Endothelial cell (in vitro differentiated cells): ENCODE measurements around the gene PSMA7. TPM values are rescaled to one million over a fixed set of nuclear protein-coding genes. Genes with fewer than 3 reads are reported as not detected.

Source experiments
- DNase-seq: peaks from one replicate; pipeline ENCODE4 v3.0.0; 2021; ENCODE audit warnings: low spot score
- H3K27ac Mint-ChIP-seq: one replicate; pipeline ENCODE4 v1.8.0; 2021; ENCODE audit warnings: mixed read lengths, inconsistent platforms; ENCODE audit not compliant: unreplicated experiment
- H3K27me3 Mint-ChIP-seq: one replicate; pipeline ENCODE4 v1.8.0; 2021; ENCODE audit warnings: mild to moderate bottlenecking, moderate library complexity, mixed read lengths, inconsistent platforms; ENCODE audit not compliant: unreplicated experiment
- H3K36me3 Mint-ChIP-seq: one replicate; pipeline ENCODE4 v1.8.0; 2021; ENCODE audit warnings: mild to moderate bottlenecking, low read depth, mixed read lengths, inconsistent platforms; ENCODE audit not compliant: unreplicated experiment
- H3K4me1 Mint-ChIP-seq: one replicate; pipeline ENCODE4 v1.8.0; 2021; ENCODE audit warnings: mild to moderate bottlenecking, mixed read lengths, inconsistent platforms; ENCODE audit not compliant: unreplicated experiment
- H3K4me3 Mint-ChIP-seq: one replicate; pipeline ENCODE4 v1.8.0; 2021; ENCODE audit warnings: mild to moderate bottlenecking, mixed read lengths, inconsistent platforms; ENCODE audit not compliant: unreplicated experiment
- H3K9me3 Mint-ChIP-seq: one replicate; pipeline ENCODE4 v1.8.0; 2021; ENCODE audit warnings: mixed read lengths, inconsistent platforms; ENCODE audit not compliant: unreplicated experiment
- CTCF ChIP-seq: fragments of 200-600 bp; sonication (generic); IDR thresholded peaks from one replicate; pipeline ENCODE4 v1.5.0; 2021; ENCODE audit warnings: antibody characterized with exemption; ENCODE audit not compliant: unreplicated experiment
- total RNA-seq: library from RNA; stranded (reverse); fragmentation: NEBNext Ultra II Directional; extraction: Animal tissue kit (Norgen Biotek cat#: 25700); gene quantifications from one replicate; pipeline ENCODE4 v1.2.1, GENCODE V29; 2021; ENCODE audit not compliant: unreplicated experiment

The PSMA7 gene
- total RNA-seq, 1 donor from 2014 or later: 302 TPM

- Mint-ChIP-seq H3K4me3 (peak overlapping the region; percentile 20), H3K27ac (no peak overlapping the region), H3K27me3 (peaks cover 3% of the 10 kb centered on the region), H3K36me3 (peaks cover 48% of the 10 kb centered on the region), H3K4me1 (no peaks in the 10 kb centered on the region), H3K9me3 (no peaks in the 10 kb centered on the region)
- TF ChIP-seq CTCF: no peak
- DNase-seq: no peak
Observed at GRCh38 chr20:62131560-62132320, 11.5 kb downstream of the PSMA7 start.

GRCh38 chr20:62129731-62130531 lies 13.3 kb downstream of the PSMA7 start:
- no peaks in the 10 kb centered on the region for H3K9me3 Mint-ChIP-seq
- no peaks in the 10 kb centered on the region for H3K4me1 Mint-ChIP-seq
- TF ChIP-seq CTCF: no peak
- H3K4me3 Mint-ChIP-seq: peak overlapping the region; percentile 56
- peaks cover 4% of the 10 kb centered on the region for H3K27me3 Mint-ChIP-seq
- peaks cover 38% of the 10 kb centered on the region for H3K36me3 Mint-ChIP-seq
- no peak for DNase-seq
- no peak overlapping the region for H3K27ac Mint-ChIP-seq

GRCh38 chr20:62128502-62128901 lies 14.7 kb downstream of the PSMA7 start:
- Mint-ChIP-seq H3K27ac (no peak overlapping the region), H3K27me3 (peaks cover 4% of the 10 kb centered on the region), H3K4me1 (no peaks in the 10 kb centered on the region), H3K36me3 (peaks cover 46% of the 10 kb centered on the region), H3K4me3 (no peak overlapping the region), H3K9me3 (no peaks in the 10 kb centered on the region)
- TF ChIP-seq CTCF: no peak
- no peak for DNase-seq

- peaks cover 46% of the 10 kb centered on the region for H3K36me3 Mint-ChIP-seq
- no peaks in the 10 kb centered on the region for H3K4me1 Mint-ChIP-seq
- no peak overlapping the region for H3K4me3 Mint-ChIP-seq
- peaks cover 4% of the 10 kb centered on the region for H3K27me3 Mint-ChIP-seq
- DNase-seq: no peak
- H3K27ac Mint-ChIP-seq: no peak overlapping the region
- H3K9me3 Mint-ChIP-seq: no peaks in the 10 kb centered on the region
- TF ChIP-seq CTCF: no peak
Observed at GRCh38 chr20:62127799-62128198, 15.4 kb downstream of the PSMA7 start.

- no peak for DNase-seq
- TF ChIP-seq CTCF: no peak
- no peaks in the 10 kb centered on the region for H3K9me3 Mint-ChIP-seq
- H3K27ac Mint-ChIP-seq: no peak overlapping the region
- H3K36me3 Mint-ChIP-seq: peaks cover 37% of the 10 kb centered on the region
- H3K4me3 Mint-ChIP-seq: no peak overlapping the region
- peaks cover 3% of the 10 kb centered on the region for H3K27me3 Mint-ChIP-seq
- peaks cover 2% of the 10 kb centered on the region for H3K4me1 Mint-ChIP-seq
Observed at GRCh38 chr20:62126141-62126540, 17.1 kb downstream of the PSMA7 start.
